Endothelial cell of umbilical vein (primary cell): ENCODE data around the gene CRYL1. TPM values are rescaled to one million over a fixed set of nuclear protein-coding genes. Genes with fewer than 3 reads are reported as not detected.

Source experiments
- BruUV-seq: library from RNA; stranded (reverse); fragments of 400-500 nt; replicated peaks from 2 replicates; lab custom pipeline; 2021; lab: Mats Ljungman, UMichigan
- CTCF ChIA-PET: fragments of 300-600, 350-600 bp; sonication (Branson Sonifier 250); formaldehyde crosslinking; loops from one replicate; lab custom pipeline; 2021; ENCODE audit warnings: antibody characterized with exemption, inconsistent platforms; lab: Charles Lee
- POLR2A ChIA-PET: fragments of 300-600, 350-600 bp; sonication (Branson Sonifier 250); formaldehyde crosslinking; loops from one replicate; lab custom pipeline; 2021; ENCODE audit warnings: antibody characterized with exemption, inconsistent platforms; lab: Charles Lee
- DNase-seq: peaks from one replicate; pipeline ENCODE4 v3.0.0-alpha.2; 2011; ENCODE audit warnings: low read depth, low spot score
- FAIRE-seq: peaks from 2 replicates; lab custom pipeline; 2011; peaks lifted over from hg19 to GRCh38; lab: Jason Lieb, UNC
- H2AFZ ChIP-seq: 2 replicates; pipeline ENCODE4 v1.6.0; 2012; ENCODE audit warnings: low read depth, low read length, control low read depth, inconsistent platforms
- H3K27ac ChIP-seq: 2 replicates; pipeline ENCODE4 v1.5.1; 2011; ENCODE audit warnings: low read depth, mild to moderate bottlenecking, control low read depth, low read length, moderate library complexity; ENCODE audit not compliant: insufficient read depth
- H3K27me3 ChIP-seq, 2 experiments: 2 replicates each; pipeline versions ENCODE4 v1.6.0 to v1.6.1; 2011; ENCODE audit warnings: low read length in 2 of 2, mixed read lengths in 1 of 2; ENCODE audit not compliant: control insufficient read depth in 2 of 2, insufficient read depth in 2 of 2
- H3K36me3 ChIP-seq, 2 experiments: 2 replicates in 1 of 2; 3 replicates in 1 of 2; pipeline ENCODE4 v1.5.1; 2011; ENCODE audit warnings: low read length in 2 of 2, mild to moderate bottlenecking in 1 of 2, moderate library complexity in 1 of 2; ENCODE audit not compliant: control insufficient read depth in 2 of 2, insufficient read depth in 2 of 2; ENCODE audit errors: extremely low read depth in 1 of 2
- H3K4me1 ChIP-seq: 3 replicates; pipeline ENCODE4 v1.5.1; 2011; ENCODE audit warnings: mild to moderate bottlenecking, low read length; ENCODE audit not compliant: control insufficient read depth, insufficient read depth; ENCODE audit errors: extremely low read depth
- H3K4me2 ChIP-seq: 2 replicates; pipeline ENCODE4 v1.6.1; 2011; ENCODE audit warnings: low read length, control low read depth, mixed read lengths; ENCODE audit not compliant: insufficient read depth
- H3K4me3 ChIP-seq, 3 experiments: fragments of 200-600 bp in 1 of 3; sonication (generic), shearing (Covaris generic) in 1 of 3; replicated peaks in 1 of 3; 2 replicates each; pipeline ENCODE4 v1.5.1; 2011 to 2016; ENCODE audit warnings: control low read depth in 3 of 3, low read length in 3 of 3, mild to moderate bottlenecking in 2 of 3, inconsistent platforms in 1 of 3, low read depth in 1 of 3, moderate library complexity in 1 of 3; ENCODE audit not compliant: insufficient read depth in 1 of 3
- H3K79me2 ChIP-seq: 2 replicates; pipeline ENCODE4 v1.6.0; 2012; ENCODE audit warnings: low read length, inconsistent platforms; ENCODE audit not compliant: control insufficient read depth, insufficient read depth
- H3K9ac ChIP-seq: replicated peaks from 2 replicates; pipeline ENCODE3; 2011; ENCODE audit warnings: low read length, control low read depth; ENCODE audit not compliant: insufficient read depth; ENCODE audit errors: extremely low read depth
- H3K9me1 ChIP-seq: replicated peaks from 3 replicates; pipeline ENCODE4 v1.6.0; 2011; ENCODE audit warnings: mild to moderate bottlenecking, low read length; ENCODE audit not compliant: control insufficient read depth, insufficient read depth; ENCODE audit errors: extremely low read depth
- H3K9me3 ChIP-seq: replicated peaks from 2 replicates; pipeline ENCODE4 v1.5.1; 2012; ENCODE audit warnings: low read length, inconsistent platforms; ENCODE audit not compliant: control insufficient read depth, insufficient read depth
- H4K20me1 ChIP-seq: replicated peaks from 2 replicates; pipeline ENCODE3; 2011; ENCODE audit warnings: mild to moderate bottlenecking, low read length; ENCODE audit not compliant: control insufficient read depth, insufficient read depth; ENCODE audit errors: extremely low read depth
- CTCF ChIP-seq, 2 donors: IDR thresholded peaks; 1 replicate in 1 of 2; 2 replicates in 1 of 2; pipeline ENCODE4 v1.5.1; 2011; ENCODE audit warnings: low read length in 2 of 2, mild to moderate bottlenecking in 2 of 2, moderate library complexity in 2 of 2, control low read depth in 1 of 2, inconsistent platforms in 1 of 2, low read depth in 1 of 2; ENCODE audit not compliant: insufficient read depth in 1 of 2; ENCODE audit errors: extremely low read depth in 1 of 2
- EZH2 ChIP-seq: IDR thresholded peaks from 2 replicates; pipeline ENCODE4 v1.6.1; 2012; ENCODE audit warnings: borderline replicate concordance, low read depth, mild to moderate bottlenecking, moderate library complexity, low read length, inconsistent platforms; ENCODE audit not compliant: severe bottlenecking
- GATA2 ChIP-seq: IDR thresholded peaks from 2 replicates; pipeline ENCODE4 v1.7.0; 2011; ENCODE audit warnings: low read depth, mild to moderate bottlenecking, moderate library complexity, mixed read lengths, low read length; ENCODE audit not compliant: insufficient read length, insufficient read depth
- POLR2A ChIP-seq: IDR thresholded peaks from 2 replicates; pipeline ENCODE4 v1.6.1; 2012; ENCODE audit warnings: low read depth, mild to moderate bottlenecking, control low read depth, low read length
- POLR2AphosphoS5 ChIP-seq: IDR thresholded peaks from 2 replicates; pipeline ENCODE4 v1.6.1; 2012; ENCODE audit warnings: low read depth, mild to moderate bottlenecking, control low read depth, low read length, moderate library complexity; ENCODE audit not compliant: insufficient read depth
- dilution Hi-C: fragments of 300-500 bp; cut with MboI; formaldehyde crosslinking; loops from one replicate; pipeline ENCODE4 v1.15.0; 2019; ENCODE audit warnings: low sequenced_read_pairs; ENCODE audit not compliant: extremely low pct_ligation_motif_present
- intact Hi-C: fragments of 100-400 bp; cut with micrococcal nuclease; formaldehyde crosslinking; loops from one replicate; pipeline ENCODE4 v1.10.0; 2022
- polyA plus RNA-seq, 4 experiments: library from polyadenylated mRNA; depleted of rRNA in 3 of 4; stranded (reverse) in 3 of 4; unstranded in 1 of 4; fragments of >200 nt; gene quantifications; 2 replicates each; pipeline versions ENCODE4 v1.2.1 to v1.2.3, GENCODE V29; 2011 to 2012; ENCODE audit warnings: missing spikeins in 1 of 4
- total RNA-seq: library from RNA; stranded (reverse); gene quantifications from 2 replicates; pipeline ENCODE4 v1.2.3, GENCODE V29; 2021

Gene CRYL1
- total and polyA plus RNA-seq, 2 donors (not counting 3 experiments of a cell fraction or from before 2014, with no cell fraction given), result 13.9 to 39.0 TPM

- no peak overlapping the region for H3K4me2 ChIP-seq
- no peak for TF ChIP-seq EZH2
- no peak for TF ChIP-seq POLR2AphosphoS5
- TF ChIP-seq POLR2A, result no peak
- no peak for TF ChIP-seq CTCF (IDR thresholded peaks at IDR 0.05; ENCODE audit: extremely low read depth in 1 of 2, insufficient read depth in 1 of 2, low read depth in 1 of 2, low read length in 2 of 2)
- no peak for TF ChIP-seq GATA2
- dilution Hi-C loops, result no loop called here
- no peaks in the 10 kb centered on the region for H3K9me1 ChIP-seq
- no peaks in the 10 kb centered on the region for H3K79me2 ChIP-seq
- H3K4me1 ChIP-seq, result no peaks in the 10 kb centered on the region
- ChIA-PET CTCF (no interaction called here), POLR2A (no interaction called here)
- no peaks in the 10 kb centered on the region for H3K9me3 ChIP-seq
- H3K36me3 ChIP-seq, result no peaks in the 10 kb centered on the region
- no peak overlapping the region for H3K9ac ChIP-seq
- intact Hi-C loops, result no loop called here
- H3K4me3 ChIP-seq, result no peak overlapping the region
- H3K27ac ChIP-seq, result no peak overlapping the region
- H3K27me3 ChIP-seq, result no peaks in the 10 kb centered on the region
- FAIRE-seq (no peak), DNase-seq (peak; percentile 46)
- H2AFZ ChIP-seq, result no peak overlapping the region
- no TSS peak for BruUV-seq
- H4K20me1 ChIP-seq, result no peaks in the 10 kb centered on the region
Observed at GRCh38 chr13:20513466-20513995, 12.1 kb downstream of the CRYL1 start.
